Measurements from ENCODE around the gene GAB2. TPM values are rescaled to one million over a fixed set of nuclear protein-coding genes. Genes with fewer than 3 reads are reported as not detected.

Gene GAB2
- total and polyA plus RNA-seq, 2 of the 13 experiments (the other 11 are each of a cell fraction or from before 2014, with no cell fraction given) = 4.1 to 8.6 TPM

DNA sequence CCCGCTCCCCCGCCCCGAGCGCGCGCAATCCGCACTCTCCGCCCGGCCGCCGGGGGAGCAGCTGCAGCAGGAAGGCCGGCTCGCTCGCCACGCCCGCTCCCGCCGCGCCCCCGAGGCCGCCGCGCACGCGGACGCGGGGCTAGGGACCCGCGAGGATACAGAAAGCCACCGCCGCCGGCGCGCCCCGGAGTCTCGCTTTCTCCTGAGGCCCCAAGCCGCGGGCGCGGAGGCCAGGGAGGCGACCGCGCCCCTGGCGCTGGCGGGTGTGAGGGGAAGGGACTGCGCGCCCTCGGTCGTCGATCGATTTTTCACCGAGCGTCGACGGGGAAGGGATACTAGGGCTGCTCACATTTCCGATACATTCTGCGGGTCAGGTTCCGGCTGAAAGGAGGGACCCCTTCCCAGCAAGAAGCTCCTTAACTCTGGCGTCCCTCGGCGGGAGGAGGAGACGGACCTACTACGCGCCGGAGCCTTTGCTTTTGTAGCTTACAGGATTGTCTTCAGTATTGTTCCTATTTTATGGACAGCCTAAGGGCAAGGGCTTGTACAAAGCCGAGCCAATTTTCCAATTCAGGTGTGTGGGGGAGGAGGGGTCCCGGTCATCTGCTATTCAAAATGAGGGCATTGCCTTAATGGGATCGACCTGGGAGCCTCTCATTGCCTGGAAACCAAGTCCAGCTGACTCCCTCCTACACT, 416 bp upstream of the GAB2 start (continued):
- TF ChIP-seq, protein P1, sequence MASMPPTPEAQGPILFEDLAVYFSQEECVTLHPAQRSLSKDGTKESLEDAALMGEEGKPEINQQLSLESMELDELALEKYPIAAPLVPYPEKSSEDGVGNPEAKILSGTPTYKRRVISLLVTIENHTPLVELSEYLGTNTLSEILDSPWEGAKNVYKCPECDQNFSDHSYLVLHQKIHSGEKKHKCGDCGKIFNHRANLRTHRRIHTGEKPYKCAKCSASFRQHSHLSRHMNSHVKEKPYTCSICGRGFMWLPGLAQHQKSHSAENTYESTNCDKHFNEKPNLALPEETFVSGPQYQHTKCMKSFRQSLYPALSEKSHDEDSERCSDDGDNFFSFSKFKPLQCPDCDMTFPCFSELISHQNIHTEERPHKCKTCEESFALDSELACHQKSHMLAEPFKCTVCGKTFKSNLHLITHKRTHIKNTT (CRISPR knock-in tag; IDR thresholded peaks at IDR 0.05) = no peak
- TF ChIP-seq ZNF543 (CRISPR knock-in tag; IDR thresholded peaks at IDR 0.05) (no peak), ZNF121 (CRISPR knock-in tag; IDR thresholded peaks at IDR 0.05) (no peak), ZNF589 (CRISPR knock-in tag; conservative IDR thresholded peaks at IDR 0.05) (0 out of 2 replicates have a peak, but pooled peaks have one; percentile 3), RCOR2 (CRISPR knock-in tag; IDR thresholded peaks at IDR 0.05) (no peak), ZNF83 (CRISPR knock-in tag; IDR thresholded peaks at IDR 0.05; ENCODE audit: borderline replicate concordance) (no peak), FOXC1 (CRISPR knock-in tag; IDR thresholded peaks at IDR 0.05; ENCODE audit: borderline replicate concordance) (no peak; the same call in 1 of the 2 replicates), GLI4 (CRISPR knock-in tag; IDR thresholded peaks at IDR 0.05; ENCODE audit: borderline replicate concordance) (no peak), XRCC5 (optimal IDR thresholded peaks at IDR 0.05; ENCODE audit: low read length) (peak; percentile 29)
- TF ChIP-seq, protein P2, sequence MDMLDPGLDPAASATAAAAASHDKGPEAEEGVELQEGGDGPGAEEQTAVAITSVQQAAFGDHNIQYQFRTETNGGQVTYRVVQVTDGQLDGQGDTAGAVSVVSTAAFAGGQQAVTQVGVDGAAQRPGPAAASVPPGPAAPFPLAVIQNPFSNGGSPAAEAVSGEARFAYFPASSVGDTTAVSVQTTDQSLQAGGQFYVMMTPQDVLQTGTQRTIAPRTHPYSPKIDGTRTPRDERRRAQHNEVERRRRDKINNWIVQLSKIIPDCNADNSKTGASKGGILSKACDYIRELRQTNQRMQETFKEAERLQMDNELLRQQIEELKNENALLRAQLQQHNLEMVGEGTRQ (IDR thresholded peaks at IDR 0.05; ENCODE audit: low read depth, low read length) = no peak
- TF ChIP-seq, protein P2 (CRISPR knock-in tag; IDR thresholded peaks at IDR 0.05; ENCODE audit: borderline replicate concordance) = no peak
- TF ChIP-seq, protein P3, sequence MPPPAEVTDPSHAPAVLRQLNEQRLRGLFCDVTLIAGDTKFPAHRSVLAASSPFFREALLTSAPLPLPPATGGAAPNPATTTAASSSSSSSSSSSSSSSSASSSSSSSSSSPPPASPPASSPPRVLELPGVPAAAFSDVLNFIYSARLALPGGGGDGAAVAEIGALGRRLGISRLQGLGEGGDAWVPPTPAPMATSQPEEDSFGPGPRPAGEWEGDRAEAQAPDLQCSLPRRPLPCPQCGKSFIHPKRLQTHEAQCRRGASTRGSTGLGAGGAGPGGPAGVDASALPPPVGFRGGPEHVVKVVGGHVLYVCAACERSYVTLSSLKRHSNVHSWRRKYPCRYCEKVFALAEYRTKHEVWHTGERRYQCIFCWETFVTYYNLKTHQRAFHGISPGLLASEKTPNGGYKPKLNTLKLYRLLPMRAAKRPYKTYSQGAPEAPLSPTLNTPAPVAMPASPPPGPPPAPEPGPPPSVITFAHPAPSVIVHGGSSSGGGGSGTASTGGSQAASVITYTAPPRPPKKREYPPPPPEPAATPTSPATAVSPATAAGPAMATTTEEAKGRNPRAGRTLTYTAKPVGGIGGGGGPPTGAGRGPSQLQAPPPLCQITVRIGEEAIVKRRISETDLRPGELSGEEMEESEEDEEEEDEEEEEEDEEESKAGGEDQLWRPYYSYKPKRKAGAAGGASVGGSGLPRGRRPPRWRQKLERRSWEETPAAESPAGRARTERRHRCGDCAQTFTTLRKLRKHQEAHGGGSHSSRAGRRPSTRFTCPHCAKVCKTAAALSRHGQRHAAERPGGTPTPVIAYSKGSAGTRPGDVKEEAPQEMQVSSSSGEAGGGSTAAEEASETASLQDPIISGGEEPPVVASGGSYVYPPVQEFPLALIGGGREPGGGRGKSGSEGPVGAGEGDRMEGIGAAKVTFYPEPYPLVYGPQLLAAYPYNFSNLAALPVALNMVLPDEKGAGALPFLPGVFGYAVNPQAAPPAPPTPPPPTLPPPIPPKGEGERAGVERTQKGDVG (CRISPR knock-in tag; IDR thresholded peaks at IDR 0.05; ENCODE audit: borderline replicate concordance) = no peak
- TF ChIP-seq, protein P4, sequence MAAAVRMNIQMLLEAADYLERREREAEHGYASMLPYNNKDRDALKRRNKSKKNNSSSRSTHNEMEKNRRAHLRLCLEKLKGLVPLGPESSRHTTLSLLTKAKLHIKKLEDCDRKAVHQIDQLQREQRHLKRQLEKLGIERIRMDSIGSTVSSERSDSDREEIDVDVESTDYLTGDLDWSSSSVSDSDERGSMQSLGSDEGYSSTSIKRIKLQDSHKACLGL (CRISPR knock-in tag; IDR thresholded peaks at IDR 0.05) = no peak
- TF ChIP-seq, protein P5, sequence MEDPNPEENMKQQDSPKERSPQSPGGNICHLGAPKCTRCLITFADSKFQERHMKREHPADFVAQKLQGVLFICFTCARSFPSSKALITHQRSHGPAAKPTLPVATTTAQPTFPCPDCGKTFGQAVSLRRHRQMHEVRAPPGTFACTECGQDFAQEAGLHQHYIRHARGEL (CRISPR knock-in tag; IDR thresholded peaks at IDR 0.05) = no peak
- TF ChIP-seq, protein P6, sequence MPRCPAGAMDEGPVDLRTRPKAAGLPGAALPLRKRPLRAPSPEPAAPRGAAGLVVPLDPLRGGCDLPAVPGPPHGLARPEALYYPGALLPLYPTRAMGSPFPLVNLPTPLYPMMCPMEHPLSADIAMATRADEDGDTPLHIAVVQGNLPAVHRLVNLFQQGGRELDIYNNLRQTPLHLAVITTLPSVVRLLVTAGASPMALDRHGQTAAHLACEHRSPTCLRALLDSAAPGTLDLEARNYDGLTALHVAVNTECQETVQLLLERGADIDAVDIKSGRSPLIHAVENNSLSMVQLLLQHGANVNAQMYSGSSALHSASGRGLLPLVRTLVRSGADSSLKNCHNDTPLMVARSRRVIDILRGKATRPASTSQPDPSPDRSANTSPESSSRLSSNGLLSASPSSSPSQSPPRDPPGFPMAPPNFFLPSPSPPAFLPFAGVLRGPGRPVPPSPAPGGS (CRISPR knock-in tag; IDR thresholded peaks at IDR 0.05) = no peak
